ENCODE data around the gene PEF1. TPM values are rescaled to one million over a fixed set of nuclear protein-coding genes. Genes with fewer than 3 reads are reported as not detected.

The PEF1 gene
- total RNA-seq, 3 donors from 2014 or later (not counting 1 experiment from before 2014, with no cell fraction given), result 48.9 to 62.8 (median 49.9) TPM

DNA sequence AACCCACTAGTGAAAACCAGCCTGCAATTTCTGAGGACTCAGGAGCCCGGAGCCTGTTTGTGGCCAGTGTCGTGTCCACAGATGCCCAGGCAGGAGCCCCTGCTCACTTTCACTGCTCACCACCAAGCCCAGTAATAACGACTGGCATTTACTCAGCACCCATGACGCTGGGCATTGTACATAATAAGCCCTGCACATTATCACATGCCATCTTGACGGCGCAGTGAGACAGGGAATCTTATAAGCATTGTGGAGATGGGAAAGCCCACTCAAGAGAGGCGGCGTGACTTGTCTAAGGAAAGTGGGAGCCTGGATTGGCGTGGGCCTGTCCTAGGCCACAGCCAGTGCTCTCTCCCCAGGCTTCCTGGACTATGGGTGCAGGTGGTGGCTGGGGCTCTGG, 28.8 kb upstream of the PEF1 start:
- Histone ChIP-seq H3K4me3 (ENCODE audit: low read length) (no peak overlapping the region), H3K27me3 (ENCODE audit: control insufficient read depth, insufficient read depth, low read length) (peaks cover 6% of the 10 kb centered on the region), H3K4me1 (ENCODE audit: control insufficient read depth, insufficient read depth, low read length) (peaks cover 11% of the 10 kb centered on the region), H3K36me3 (ENCODE audit: control insufficient read depth, insufficient read depth, low read length) (no peaks in the 10 kb centered on the region), H3K9me3 (ENCODE audit: control insufficient read depth, insufficient read depth, low read length) (no peaks in the 10 kb centered on the region), H3K27ac (ENCODE audit: low read length) (no peak overlapping the region)
- intact Hi-C loops (cut with micrococcal nuclease), result no loop called here
- Mint-ChIP-seq H3K4me3 (no peak overlapping the region), H3K27me3 (ENCODE audit: low read depth in 2 of 2) (peaks cover 25 to 29% of the 10 kb centered on the region in 2 donors), H3K36me3 (no peaks in the 10 kb centered on the region), H3K9me3 (no peaks in the 10 kb centered on the region), H3K27ac (no peak overlapping the region), H3K4me1 (peaks cover 7 to 12% of the 10 kb centered on the region in 2 donors)
- ATAC-seq (no peak), DNase-seq (no peak)
- TF ChIP-seq, protein P1, sequence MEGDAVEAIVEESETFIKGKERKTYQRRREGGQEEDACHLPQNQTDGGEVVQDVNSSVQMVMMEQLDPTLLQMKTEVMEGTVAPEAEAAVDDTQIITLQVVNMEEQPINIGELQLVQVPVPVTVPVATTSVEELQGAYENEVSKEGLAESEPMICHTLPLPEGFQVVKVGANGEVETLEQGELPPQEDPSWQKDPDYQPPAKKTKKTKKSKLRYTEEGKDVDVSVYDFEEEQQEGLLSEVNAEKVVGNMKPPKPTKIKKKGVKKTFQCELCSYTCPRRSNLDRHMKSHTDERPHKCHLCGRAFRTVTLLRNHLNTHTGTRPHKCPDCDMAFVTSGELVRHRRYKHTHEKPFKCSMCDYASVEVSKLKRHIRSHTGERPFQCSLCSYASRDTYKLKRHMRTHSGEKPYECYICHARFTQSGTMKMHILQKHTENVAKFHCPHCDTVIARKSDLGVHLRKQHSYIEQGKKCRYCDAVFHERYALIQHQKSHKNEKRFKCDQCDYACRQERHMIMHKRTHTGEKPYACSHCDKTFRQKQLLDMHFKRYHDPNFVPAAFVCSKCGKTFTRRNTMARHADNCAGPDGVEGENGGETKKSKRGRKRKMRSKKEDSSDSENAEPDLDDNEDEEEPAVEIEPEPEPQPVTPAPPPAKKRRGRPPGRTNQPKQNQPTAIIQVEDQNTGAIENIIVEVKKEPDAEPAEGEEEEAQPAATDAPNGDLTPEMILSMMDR (IDR thresholded peaks at IDR 0.05), result no peak
- 84% methylated on average over 8 of the region's 9 CpGs for WGBS (ENCODE audit: insufficient coverage)

DNA sequence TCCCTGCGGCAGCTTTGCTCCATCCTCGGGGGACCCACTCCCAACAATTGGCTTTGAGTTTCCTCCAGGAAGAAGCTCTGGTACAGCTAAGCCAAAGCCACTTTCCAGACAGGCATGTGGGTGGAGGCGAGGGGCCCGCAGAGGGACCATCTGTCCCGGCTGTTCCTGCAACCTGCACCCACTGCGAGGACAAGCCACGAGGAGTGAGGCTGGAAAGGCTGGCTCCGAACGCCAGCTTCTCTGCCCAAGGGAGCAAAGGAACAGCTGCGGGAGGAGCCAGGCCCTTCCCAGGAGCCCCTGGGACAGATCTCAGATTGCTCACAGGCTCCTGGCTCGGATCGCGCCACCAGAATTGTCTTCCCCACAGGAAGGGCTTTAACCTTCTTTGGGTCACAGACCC, 28.3 kb upstream of the PEF1 start:
- ATAC-seq (no peak), DNase-seq (no peak)
- peaks cover 25 to 29% of the 10 kb centered on the region in 2 donors for H3K27me3 Mint-ChIP-seq (ENCODE audit: low read depth in 2 of 2)
- H3K9me3 ChIP-seq (ENCODE audit: control insufficient read depth, insufficient read depth, low read length), result no peaks in the 10 kb centered on the region
- no peak overlapping the region for H3K27ac Mint-ChIP-seq
- H3K36me3 ChIP-seq (ENCODE audit: control insufficient read depth, insufficient read depth, low read length), result no peaks in the 10 kb centered on the region
- no peak overlapping the region for H3K4me3 Mint-ChIP-seq
- H3K36me3 Mint-ChIP-seq, result no peaks in the 10 kb centered on the region
- peaks cover 6% of the 10 kb centered on the region for H3K27me3 ChIP-seq (ENCODE audit: control insufficient read depth, insufficient read depth, low read length)
- peaks cover 11% of the 10 kb centered on the region for H3K4me1 ChIP-seq (ENCODE audit: control insufficient read depth, insufficient read depth, low read length)
- peaks cover 7 to 12% of the 10 kb centered on the region in 2 donors for H3K4me1 Mint-ChIP-seq
- no peak overlapping the region for H3K27ac ChIP-seq (ENCODE audit: low read length)
- H3K9me3 Mint-ChIP-seq, result no peaks in the 10 kb centered on the region
- 87% methylated on average over 13 of the region's 13 CpGs for WGBS (ENCODE audit: insufficient coverage)
- TF ChIP-seq, protein P1 (IDR thresholded peaks at IDR 0.05), result no peak
- no peak overlapping the region for H3K4me3 ChIP-seq (ENCODE audit: low read length)
- intact Hi-C loops (cut with micrococcal nuclease), result no loop called here

DNA sequence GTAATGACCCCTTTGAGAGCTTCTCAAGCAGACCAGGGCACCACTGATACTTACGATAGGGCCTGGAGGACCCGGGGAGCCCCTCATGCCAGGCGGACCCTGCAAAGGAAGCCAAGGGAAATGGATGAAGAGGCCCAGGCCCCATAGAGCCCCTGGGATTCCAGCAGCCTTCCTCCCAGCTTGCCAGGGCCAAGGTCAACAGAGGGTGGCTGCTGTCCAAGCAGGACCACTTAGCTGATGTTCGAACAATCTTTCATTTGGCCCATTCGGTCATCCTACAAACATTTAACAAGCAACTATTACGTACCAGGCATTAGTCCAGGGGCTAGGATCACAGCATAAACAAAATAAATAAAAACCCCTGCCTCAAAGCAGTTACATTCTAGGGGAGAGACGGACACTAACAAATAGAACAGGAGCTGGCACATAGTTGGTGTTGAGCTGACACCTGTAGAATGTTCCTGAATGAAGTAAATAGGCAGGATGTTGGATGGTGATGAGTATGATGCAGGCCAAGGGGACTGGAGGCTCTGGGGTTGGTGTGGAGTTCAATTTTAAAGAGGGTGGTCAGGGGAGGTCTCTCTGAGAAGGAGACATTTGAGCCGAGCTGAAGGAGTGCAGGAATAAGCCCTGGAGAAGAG, 27.0 kb upstream of the PEF1 start:
- no peak for DNase-seq
- Histone ChIP-seq H3K27me3 (ENCODE audit: control insufficient read depth, insufficient read depth, low read length) (peaks cover 6% of the 10 kb centered on the region), H3K27ac (ENCODE audit: low read length) (no peak overlapping the region), H3K4me3 (ENCODE audit: low read length) (no peak overlapping the region), H3K36me3 (ENCODE audit: control insufficient read depth, insufficient read depth, low read length) (no peaks in the 10 kb centered on the region), H3K9me3 (ENCODE audit: control insufficient read depth, insufficient read depth, low read length) (no peaks in the 10 kb centered on the region), H3K4me1 (ENCODE audit: control insufficient read depth, insufficient read depth, low read length) (peaks cover 11% of the 10 kb centered on the region)
- Mint-ChIP-seq H3K27me3 (ENCODE audit: low read depth in 2 of 2) (peaks cover 23 to 25% of the 10 kb centered on the region in 2 donors), H3K27ac (no peak overlapping the region), H3K9me3 (no peaks in the 10 kb centered on the region), H3K36me3 (no peaks in the 10 kb centered on the region), H3K4me1 (peaks cover 7 to 12% of the 10 kb centered on the region in 2 donors), H3K4me3 (no peak overlapping the region)
- TF ChIP-seq, protein P1 (IDR thresholded peaks at IDR 0.05), result no peak
- ATAC-seq, result no peak
- WGBS (ENCODE audit: insufficient coverage), result 94% methylated on average over 8 of the region's 8 CpGs
- intact Hi-C loops (cut with micrococcal nuclease), result no loop called here

DNA sequence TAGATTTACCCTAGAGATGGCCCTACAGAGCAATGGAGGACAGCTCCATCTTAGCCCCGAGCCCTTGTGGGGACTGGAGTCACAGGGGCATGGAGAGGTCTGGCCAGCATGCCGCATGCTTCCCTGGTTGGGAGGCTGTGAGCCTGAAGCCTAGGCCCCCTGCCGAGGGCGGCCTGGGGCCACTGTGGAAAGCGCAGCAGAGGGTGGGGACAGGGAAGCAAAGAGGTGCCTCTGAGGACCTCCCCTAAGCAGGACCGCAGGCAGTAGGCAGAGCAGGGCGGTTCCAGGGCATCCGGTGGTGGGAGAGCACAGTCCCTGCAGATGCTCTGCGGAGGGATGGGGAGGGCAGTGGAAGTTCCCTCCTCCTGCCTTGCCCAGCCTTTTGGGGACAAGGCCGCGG, 26.5 kb upstream of the PEF1 start:
- Histone ChIP-seq H3K27me3 (ENCODE audit: control insufficient read depth, insufficient read depth, low read length) (peaks cover 6% of the 10 kb centered on the region), H3K4me1 (ENCODE audit: control insufficient read depth, insufficient read depth, low read length) (peaks cover 11% of the 10 kb centered on the region), H3K9me3 (ENCODE audit: control insufficient read depth, insufficient read depth, low read length) (no peaks in the 10 kb centered on the region), H3K4me3 (ENCODE audit: low read length) (no peak overlapping the region), H3K27ac (ENCODE audit: low read length) (no peak overlapping the region), H3K36me3 (ENCODE audit: control insufficient read depth, insufficient read depth, low read length) (no peaks in the 10 kb centered on the region)
- Mint-ChIP-seq H3K4me1 (peaks cover 7 to 12% of the 10 kb centered on the region in 2 donors), H3K9me3 (no peaks in the 10 kb centered on the region), H3K4me3 (no peak overlapping the region), H3K36me3 (no peaks in the 10 kb centered on the region), H3K27ac (no peak overlapping the region), H3K27me3 (ENCODE audit: low read depth in 2 of 2) (peaks cover 23 to 25% of the 10 kb centered on the region in 2 donors)
- no peak for ATAC-seq
- 93% methylated on average over 11 of the region's 11 CpGs for WGBS (ENCODE audit: insufficient coverage)
- intact Hi-C loops (cut with micrococcal nuclease), result no loop called here
- TF ChIP-seq, protein P1 (IDR thresholded peaks at IDR 0.05), result no peak
- DNase-seq, result no peak
